Measurements from ENCODE around the gene ASXL2.

The ASXL2 gene

GRCh38 chr2:25685741-25686140 is 192.5 kb downstream of the ASXL2 start:
- DNase-seq (ENCODE audit: low spot score), result no peak

DNA sequence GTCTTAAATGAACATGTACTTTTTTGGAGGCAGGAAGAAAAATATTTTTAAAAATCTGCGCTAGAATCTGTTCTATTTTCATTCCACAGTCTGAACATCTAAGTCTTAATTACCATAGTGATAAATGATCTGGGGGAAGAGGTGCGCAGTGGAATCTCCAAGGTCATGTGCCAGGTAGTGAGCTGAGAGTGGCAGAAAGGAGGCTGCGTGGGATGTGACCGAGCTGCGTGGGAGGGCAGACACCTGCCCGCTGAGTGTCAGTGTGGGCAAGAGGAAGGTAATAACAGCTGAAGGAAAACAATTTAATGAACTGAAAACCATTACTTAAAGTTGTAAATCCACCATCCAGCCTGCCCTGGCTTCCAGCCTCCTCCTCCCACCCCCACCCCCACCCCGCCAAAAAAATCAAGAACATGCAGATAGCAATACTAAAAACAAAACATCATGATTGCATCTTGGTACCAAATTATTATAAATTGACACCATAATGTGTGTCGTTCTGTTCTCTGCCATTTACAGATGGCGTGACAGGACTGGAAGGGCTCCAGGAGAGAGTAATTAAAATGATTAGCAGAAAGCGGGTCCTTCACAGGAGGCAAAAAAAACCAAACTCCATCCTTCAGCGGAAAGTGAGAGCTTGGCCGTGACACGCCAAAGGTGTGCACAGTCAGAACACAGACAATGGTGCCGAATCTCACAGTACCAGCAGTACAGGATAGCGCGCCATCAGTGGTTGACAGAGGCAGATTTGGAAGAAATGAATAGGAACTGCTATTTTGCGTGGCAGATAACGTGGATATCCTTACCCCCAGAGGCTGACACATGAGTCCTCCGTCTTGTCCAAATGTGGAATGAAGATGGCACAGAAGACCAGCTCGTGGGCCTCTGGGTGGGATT is 193.5 kb downstream of the ASXL2 start:
- no peak for DNase-seq (ENCODE audit: low spot score)
